Endothelial cell of umbilical vein (primary cell): Measurements from ENCODE around the gene PPP1R26. TPM values are rescaled to one million over a fixed set of nuclear protein-coding genes. Genes with fewer than 3 reads are reported as not detected.

Source experiments
- BruUV-seq: library from RNA; stranded (reverse); fragments of 400-500 nt; replicated peaks from 2 replicates; lab custom pipeline; 2021; lab: Mats Ljungman, UMichigan
- CTCF ChIA-PET: fragments of 300-600, 350-600 bp; sonication (Branson Sonifier 250); formaldehyde crosslinking; loops from one replicate; lab custom pipeline; 2021; ENCODE audit warnings: antibody characterized with exemption, inconsistent platforms; lab: Charles Lee
- POLR2A ChIA-PET: fragments of 300-600, 350-600 bp; sonication (Branson Sonifier 250); formaldehyde crosslinking; loops from one replicate; lab custom pipeline; 2021; ENCODE audit warnings: antibody characterized with exemption, inconsistent platforms; lab: Charles Lee
- DNase-seq: peaks from one replicate; pipeline ENCODE4 v3.0.0-alpha.2; 2011; ENCODE audit warnings: low read depth, low spot score
- FAIRE-seq: peaks from 2 replicates; lab custom pipeline; 2011; peaks lifted over from hg19 to GRCh38; lab: Jason Lieb, UNC
- H2AFZ ChIP-seq: 2 replicates; pipeline ENCODE4 v1.6.0; 2012; ENCODE audit warnings: low read depth, low read length, control low read depth, inconsistent platforms
- H3K27ac ChIP-seq: 2 replicates; pipeline ENCODE4 v1.5.1; 2011; ENCODE audit warnings: low read depth, mild to moderate bottlenecking, control low read depth, low read length, moderate library complexity; ENCODE audit not compliant: insufficient read depth
- H3K27me3 ChIP-seq, 2 experiments: 2 replicates each; pipeline versions ENCODE4 v1.6.0 to v1.6.1; 2011; ENCODE audit warnings: low read length in 2 of 2, mixed read lengths in 1 of 2; ENCODE audit not compliant: control insufficient read depth in 2 of 2, insufficient read depth in 2 of 2
- H3K36me3 ChIP-seq, 2 experiments: 2 replicates in 1 of 2; 3 replicates in 1 of 2; pipeline ENCODE4 v1.5.1; 2011; ENCODE audit warnings: low read length in 2 of 2, mild to moderate bottlenecking in 1 of 2, moderate library complexity in 1 of 2; ENCODE audit not compliant: control insufficient read depth in 2 of 2, insufficient read depth in 2 of 2; ENCODE audit errors: extremely low read depth in 1 of 2
- H3K4me1 ChIP-seq: 3 replicates; pipeline ENCODE4 v1.5.1; 2011; ENCODE audit warnings: mild to moderate bottlenecking, low read length; ENCODE audit not compliant: control insufficient read depth, insufficient read depth; ENCODE audit errors: extremely low read depth
- H3K4me2 ChIP-seq: 2 replicates; pipeline ENCODE4 v1.6.1; 2011; ENCODE audit warnings: low read length, control low read depth, mixed read lengths; ENCODE audit not compliant: insufficient read depth
- H3K4me3 ChIP-seq, 3 experiments: fragments of 200-600 bp in 1 of 3; sonication (generic), shearing (Covaris generic) in 1 of 3; replicated peaks in 1 of 3; 2 replicates each; pipeline ENCODE4 v1.5.1; 2011 to 2016; ENCODE audit warnings: control low read depth in 3 of 3, low read length in 3 of 3, mild to moderate bottlenecking in 2 of 3, inconsistent platforms in 1 of 3, low read depth in 1 of 3, moderate library complexity in 1 of 3; ENCODE audit not compliant: insufficient read depth in 1 of 3
- H3K79me2 ChIP-seq: 2 replicates; pipeline ENCODE4 v1.6.0; 2012; ENCODE audit warnings: low read length, inconsistent platforms; ENCODE audit not compliant: control insufficient read depth, insufficient read depth
- H3K9ac ChIP-seq: replicated peaks from 2 replicates; pipeline ENCODE3; 2011; ENCODE audit warnings: low read length, control low read depth; ENCODE audit not compliant: insufficient read depth; ENCODE audit errors: extremely low read depth
- H3K9me1 ChIP-seq: replicated peaks from 3 replicates; pipeline ENCODE4 v1.6.0; 2011; ENCODE audit warnings: mild to moderate bottlenecking, low read length; ENCODE audit not compliant: control insufficient read depth, insufficient read depth; ENCODE audit errors: extremely low read depth
- H3K9me3 ChIP-seq: replicated peaks from 2 replicates; pipeline ENCODE4 v1.5.1; 2012; ENCODE audit warnings: low read length, inconsistent platforms; ENCODE audit not compliant: control insufficient read depth, insufficient read depth
- H4K20me1 ChIP-seq: replicated peaks from 2 replicates; pipeline ENCODE3; 2011; ENCODE audit warnings: mild to moderate bottlenecking, low read length; ENCODE audit not compliant: control insufficient read depth, insufficient read depth; ENCODE audit errors: extremely low read depth
- CTCF ChIP-seq, 2 donors: IDR thresholded peaks; 1 replicate in 1 of 2; 2 replicates in 1 of 2; pipeline ENCODE4 v1.5.1; 2011; ENCODE audit warnings: low read length in 2 of 2, mild to moderate bottlenecking in 2 of 2, moderate library complexity in 2 of 2, control low read depth in 1 of 2, inconsistent platforms in 1 of 2, low read depth in 1 of 2; ENCODE audit not compliant: insufficient read depth in 1 of 2; ENCODE audit errors: extremely low read depth in 1 of 2
- EZH2 ChIP-seq: IDR thresholded peaks from 2 replicates; pipeline ENCODE4 v1.6.1; 2012; ENCODE audit warnings: borderline replicate concordance, low read depth, mild to moderate bottlenecking, moderate library complexity, low read length, inconsistent platforms; ENCODE audit not compliant: severe bottlenecking
- FOS ChIP-seq: IDR thresholded peaks from 2 replicates; pipeline ENCODE4 v1.6.1; 2011; ENCODE audit warnings: mild to moderate bottlenecking, low read length, moderate library complexity, borderline replicate concordance; ENCODE audit not compliant: insufficient read depth
- GATA2 ChIP-seq: IDR thresholded peaks from 2 replicates; pipeline ENCODE4 v1.7.0; 2011; ENCODE audit warnings: low read depth, mild to moderate bottlenecking, moderate library complexity, mixed read lengths, low read length; ENCODE audit not compliant: insufficient read length, insufficient read depth
- JUN ChIP-seq: IDR thresholded peaks from 2 replicates; pipeline ENCODE4 v1.6.1; 2011; ENCODE audit warnings: borderline replicate concordance, low read depth; ENCODE audit not compliant: insufficient read length, insufficient read depth
- MYC ChIP-seq: IDR thresholded peaks from one replicate; pipeline ENCODE4 v1.6.1; 2011; ENCODE audit warnings: mild to moderate bottlenecking, low read depth, low read length
- POLR2A ChIP-seq: IDR thresholded peaks from 2 replicates; pipeline ENCODE4 v1.6.1; 2012; ENCODE audit warnings: low read depth, mild to moderate bottlenecking, control low read depth, low read length
- POLR2AphosphoS5 ChIP-seq: IDR thresholded peaks from 2 replicates; pipeline ENCODE4 v1.6.1; 2012; ENCODE audit warnings: low read depth, mild to moderate bottlenecking, control low read depth, low read length, moderate library complexity; ENCODE audit not compliant: insufficient read depth
- dilution Hi-C: fragments of 300-500 bp; cut with MboI; formaldehyde crosslinking; loops from one replicate; pipeline ENCODE4 v1.15.0; 2019; ENCODE audit warnings: low sequenced_read_pairs; ENCODE audit not compliant: extremely low pct_ligation_motif_present
- intact Hi-C: fragments of 100-400 bp; cut with micrococcal nuclease; formaldehyde crosslinking; loops from one replicate; pipeline ENCODE4 v1.10.0; 2022
- polyA plus RNA-seq, 4 experiments: library from polyadenylated mRNA; depleted of rRNA in 3 of 4; stranded (reverse) in 3 of 4; unstranded in 1 of 4; fragments of >200 nt; gene quantifications; 2 replicates each; pipeline versions ENCODE4 v1.2.1 to v1.2.3, GENCODE V29; 2011 to 2012; ENCODE audit warnings: missing spikeins in 1 of 4
- total RNA-seq: library from RNA; stranded (reverse); gene quantifications from 2 replicates; pipeline ENCODE4 v1.2.3, GENCODE V29; 2021
- TF ChIP-seq, protein P1 (sequence below): IDR thresholded peaks from 2 replicates; pipeline ENCODE4 v1.6.1; 2011; ENCODE audit not compliant: insufficient read depth, insufficient read length

PPP1R26 gene
- total and polyA plus RNA-seq, 2 donors (not counting 3 experiments of a cell fraction or from before 2014, with no cell fraction given), result 5.9 to 16.9 TPM

- TF ChIP-seq MYC, result no peak
- no peak for TF ChIP-seq EZH2
- TF ChIP-seq JUN, result no peak
- TF ChIP-seq GATA2, result no peak
- no peak for TF ChIP-seq POLR2A
- TF ChIP-seq, protein P1, sequence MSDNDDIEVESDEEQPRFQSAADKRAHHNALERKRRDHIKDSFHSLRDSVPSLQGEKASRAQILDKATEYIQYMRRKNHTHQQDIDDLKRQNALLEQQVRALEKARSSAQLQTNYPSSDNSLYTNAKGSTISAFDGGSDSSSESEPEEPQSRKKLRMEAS, result no peak
- TF ChIP-seq CTCF (IDR thresholded peaks at IDR 0.05; ENCODE audit: extremely low read depth in 1 of 2, insufficient read depth in 1 of 2, low read depth in 1 of 2, low read length in 2 of 2), result no peak
- no peak for TF ChIP-seq FOS
- TF ChIP-seq POLR2AphosphoS5, result no peak
- dilution Hi-C loops (no loop called here), intact Hi-C loops (no loop called here)
- Histone ChIP-seq H3K4me3 (no peak overlapping the region), H3K4me1 (no peaks in the 10 kb centered on the region), H3K79me2 (no peaks in the 10 kb centered on the region), H3K9me3 (no peaks in the 10 kb centered on the region), H3K27ac (no peak overlapping the region), H3K9ac (no peak overlapping the region), H3K4me2 (no peak overlapping the region), H3K9me1 (no peaks in the 10 kb centered on the region), H3K27me3 (peaks cover 0 to 2% of the 10 kb centered on the region in 2 experiments), H4K20me1 (no peaks in the 10 kb centered on the region), H2AFZ (no peak overlapping the region), H3K36me3 (no peaks in the 10 kb centered on the region)
- no peak for DNase-seq
- CTCF ChIA-PET, result no interaction called here
- FAIRE-seq, result no peak
- POLR2A ChIA-PET, result no interaction called here
- no TSS peak for BruUV-seq
Observed at GRCh38 chr9:135533113-135533512, 53.5 kb downstream of the PPP1R26 start.
